T-helper 9 cell (primary cell): ENCODE data around the gene PKP4.
"Not testable (repeated sequence)": the region's sequence is repeated elsewhere in the genome, so short reads cannot be mapped to it uniquely, and the experiment has no call there.

Experiments
- DNase-seq: peaks from one replicate; pipeline ENCODE4 v3.0.0-alpha.2; 2020
- total RNA-seq, 2 donors: gene quantifications; one replicate each; lab custom pipeline; 2026; lab: John Stamatoyannopoulos, UW

PKP4 gene, protein sequence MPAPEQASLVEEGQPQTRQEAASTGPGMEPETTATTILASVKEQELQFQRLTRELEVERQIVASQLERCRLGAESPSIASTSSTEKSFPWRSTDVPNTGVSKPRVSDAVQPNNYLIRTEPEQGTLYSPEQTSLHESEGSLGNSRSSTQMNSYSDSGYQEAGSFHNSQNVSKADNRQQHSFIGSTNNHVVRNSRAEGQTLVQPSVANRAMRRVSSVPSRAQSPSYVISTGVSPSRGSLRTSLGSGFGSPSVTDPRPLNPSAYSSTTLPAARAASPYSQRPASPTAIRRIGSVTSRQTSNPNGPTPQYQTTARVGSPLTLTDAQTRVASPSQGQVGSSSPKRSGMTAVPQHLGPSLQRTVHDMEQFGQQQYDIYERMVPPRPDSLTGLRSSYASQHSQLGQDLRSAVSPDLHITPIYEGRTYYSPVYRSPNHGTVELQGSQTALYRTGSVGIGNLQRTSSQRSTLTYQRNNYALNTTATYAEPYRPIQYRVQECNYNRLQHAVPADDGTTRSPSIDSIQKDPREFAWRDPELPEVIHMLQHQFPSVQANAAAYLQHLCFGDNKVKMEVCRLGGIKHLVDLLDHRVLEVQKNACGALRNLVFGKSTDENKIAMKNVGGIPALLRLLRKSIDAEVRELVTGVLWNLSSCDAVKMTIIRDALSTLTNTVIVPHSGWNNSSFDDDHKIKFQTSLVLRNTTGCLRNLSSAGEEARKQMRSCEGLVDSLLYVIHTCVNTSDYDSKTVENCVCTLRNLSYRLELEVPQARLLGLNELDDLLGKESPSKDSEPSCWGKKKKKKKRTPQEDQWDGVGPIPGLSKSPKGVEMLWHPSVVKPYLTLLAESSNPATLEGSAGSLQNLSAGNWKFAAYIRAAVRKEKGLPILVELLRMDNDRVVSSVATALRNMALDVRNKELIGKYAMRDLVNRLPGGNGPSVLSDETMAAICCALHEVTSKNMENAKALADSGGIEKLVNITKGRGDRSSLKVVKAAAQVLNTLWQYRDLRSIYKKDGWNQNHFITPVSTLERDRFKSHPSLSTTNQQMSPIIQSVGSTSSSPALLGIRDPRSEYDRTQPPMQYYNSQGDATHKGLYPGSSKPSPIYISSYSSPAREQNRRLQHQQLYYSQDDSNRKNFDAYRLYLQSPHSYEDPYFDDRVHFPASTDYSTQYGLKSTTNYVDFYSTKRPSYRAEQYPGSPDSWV
- total RNA-seq = 31.9 to 59.9 reads per million in 2 donors

DNA sequence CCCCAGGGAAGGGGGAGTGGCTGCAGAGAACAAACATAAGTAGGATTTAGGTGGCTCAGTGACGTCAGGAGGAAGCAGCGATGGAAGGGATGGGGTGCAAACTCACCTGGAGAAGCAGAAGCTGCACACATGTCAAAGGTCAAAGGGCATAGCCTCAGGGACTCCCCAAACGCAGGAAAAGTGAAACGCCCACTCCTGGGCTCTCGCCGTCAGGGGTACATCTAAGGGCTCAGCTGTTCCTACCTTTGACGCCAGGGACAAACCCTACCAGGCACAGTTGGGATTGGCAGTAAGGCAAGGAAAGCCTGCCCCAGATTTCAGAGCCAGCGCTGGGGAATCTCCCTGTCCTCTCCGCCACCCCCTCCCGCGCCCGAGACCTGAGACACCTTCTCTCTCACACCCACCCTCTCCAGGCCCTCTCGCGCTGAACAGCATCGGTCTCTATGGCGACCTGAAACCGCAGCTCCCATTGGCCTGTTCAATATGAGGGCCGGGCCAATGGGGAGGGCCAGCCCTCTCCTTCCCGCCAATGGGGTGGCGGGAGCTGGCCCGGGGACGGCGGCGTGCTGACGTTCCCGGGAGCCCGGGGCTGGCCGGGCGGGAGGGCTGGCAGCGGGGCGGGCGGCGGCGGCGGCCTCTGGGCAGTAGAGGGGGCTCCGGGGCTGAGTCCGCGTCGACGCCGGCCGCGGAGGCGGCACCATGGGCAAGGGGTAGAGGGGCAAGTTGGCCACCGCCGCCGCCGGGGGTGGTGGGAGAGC is at the start of gene PKP4, which contains the start of gene CCDC148:
Gene PKP4 (plus strand): TSS at position 644 of the 758 bp plus-strand sequence. CDS start 76,233 bp downstream, outside the sequence.
Gene CCDC148 (minus strand): TSS at position 445 of the 758 bp plus-strand sequence. CDS start 314 bp downstream, at position 131.
- peak; percentile 87 for DNase-seq

DNA sequence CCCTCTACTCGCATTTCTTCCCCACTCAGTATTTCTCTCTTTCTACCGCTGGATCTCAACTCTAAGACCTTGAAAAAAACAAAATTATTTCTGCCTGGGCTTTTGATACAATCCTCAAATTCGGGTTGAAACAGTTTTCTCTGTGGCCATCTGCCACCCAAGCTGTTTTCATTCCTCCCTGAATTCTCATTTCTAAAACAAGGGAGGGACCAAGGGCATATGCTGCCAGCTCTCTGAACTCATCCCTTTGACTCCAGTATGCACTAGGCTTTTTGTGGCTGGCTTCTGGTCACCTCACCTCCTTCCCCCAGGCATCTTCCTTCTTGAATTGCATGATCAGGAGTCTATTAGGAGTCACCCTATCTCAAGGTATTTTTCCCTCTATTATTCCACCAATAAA is 49.7 kb upstream of the PKP4 start:
- DNase-seq = no peak

DNA sequence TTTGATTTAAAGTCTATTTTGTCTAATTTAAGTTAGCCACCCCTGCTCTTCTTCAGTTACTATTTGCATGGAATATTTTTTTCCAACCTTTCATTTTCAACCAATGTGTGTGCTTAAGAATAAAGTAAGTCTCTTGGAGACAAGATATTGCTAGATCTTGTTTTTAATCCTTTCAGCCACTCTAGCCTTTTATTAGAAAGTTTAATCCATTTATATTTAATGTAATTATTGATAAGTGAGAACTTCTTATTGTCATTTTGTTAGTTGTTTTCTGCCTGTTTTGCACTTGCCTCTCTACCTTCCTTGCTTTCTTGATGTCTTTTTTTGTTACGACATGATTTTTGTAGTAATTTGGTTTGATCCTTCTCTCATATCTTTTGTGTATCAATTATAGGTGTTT is 46.6 kb upstream of the PKP4 start:
- DNase-seq = no peak

DNA sequence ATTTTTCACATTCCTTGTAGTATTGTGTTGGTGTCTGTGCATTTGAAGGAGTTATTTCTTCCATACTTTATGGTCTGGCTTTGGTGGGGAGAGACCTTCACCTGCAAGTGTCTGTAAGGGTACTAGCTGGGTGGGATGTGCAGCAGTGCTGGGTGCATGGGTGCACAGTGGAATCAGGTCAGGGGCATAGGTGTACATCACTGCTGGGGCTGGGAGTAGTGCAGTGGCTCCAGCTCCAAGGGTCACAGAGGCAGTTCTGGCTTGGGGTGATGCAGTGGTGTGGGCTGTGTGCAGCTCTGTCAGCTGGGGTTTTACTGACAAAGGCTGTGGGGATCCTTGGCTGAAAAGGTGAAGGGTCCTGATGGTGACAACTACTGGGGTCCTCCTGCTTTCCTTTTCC is 45.0 kb upstream of the PKP4 start:
- DNase-seq = no peak

DNA sequence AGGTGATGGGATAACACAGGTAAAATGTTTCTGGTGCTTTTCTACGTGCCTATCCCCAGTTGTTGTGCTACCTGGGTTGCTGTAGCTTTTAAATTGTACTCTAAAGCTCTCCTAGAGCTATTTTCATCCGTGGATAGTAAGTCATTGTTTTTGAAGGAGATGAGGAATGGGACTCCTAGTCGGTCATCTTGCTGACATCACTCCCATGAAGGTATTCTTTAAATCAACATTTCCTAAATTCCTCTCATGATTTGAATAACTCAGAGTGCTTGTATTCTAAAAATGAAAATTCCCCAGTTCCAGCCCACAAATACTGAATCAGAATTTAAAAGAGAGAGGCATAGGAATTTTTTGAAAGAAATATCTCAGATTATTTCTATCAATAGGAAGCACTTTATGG is 44.5 kb upstream of the PKP4 start:
- no peak for DNase-seq

DNA sequence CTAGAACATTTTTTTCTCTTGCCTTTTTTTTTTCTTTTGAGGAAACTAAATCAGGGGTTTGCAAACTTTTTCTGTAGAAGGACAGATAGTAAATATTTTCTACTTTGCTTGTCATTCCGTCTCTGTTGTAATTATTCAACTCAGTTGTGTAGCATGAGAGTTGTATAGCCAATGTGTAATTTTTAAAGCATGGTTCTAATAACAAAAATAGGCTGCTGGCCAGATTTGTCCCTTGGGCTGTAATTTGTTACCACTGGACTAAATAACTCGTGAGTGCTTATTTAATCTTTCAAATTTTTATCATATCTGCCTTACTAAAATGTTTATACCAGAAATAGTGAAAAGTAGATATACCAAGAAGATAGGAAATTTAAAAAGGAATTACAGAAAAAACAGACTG is 43.2 kb upstream of the PKP4 start:
- DNase-seq = no peak

DNA sequence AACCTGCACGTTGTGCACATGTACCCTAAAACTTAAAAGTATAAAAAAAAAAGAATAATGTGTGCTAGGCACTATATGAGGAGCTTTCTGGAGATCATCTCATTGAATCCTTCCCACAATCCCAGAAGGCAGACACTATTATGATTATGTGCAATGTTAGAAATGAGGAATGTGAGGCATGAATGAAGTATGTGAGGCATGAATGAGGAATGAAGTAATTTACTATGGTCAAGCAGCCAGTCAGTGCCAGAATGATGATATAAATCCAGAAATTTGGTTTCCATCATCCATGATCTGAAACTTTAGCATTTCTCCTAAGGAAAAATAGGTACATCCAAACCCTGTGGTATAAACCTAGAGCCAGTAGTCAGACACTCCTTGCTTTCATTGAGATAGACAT is 42.2 kb upstream of the PKP4 start:
- DNase-seq = no peak

DNA sequence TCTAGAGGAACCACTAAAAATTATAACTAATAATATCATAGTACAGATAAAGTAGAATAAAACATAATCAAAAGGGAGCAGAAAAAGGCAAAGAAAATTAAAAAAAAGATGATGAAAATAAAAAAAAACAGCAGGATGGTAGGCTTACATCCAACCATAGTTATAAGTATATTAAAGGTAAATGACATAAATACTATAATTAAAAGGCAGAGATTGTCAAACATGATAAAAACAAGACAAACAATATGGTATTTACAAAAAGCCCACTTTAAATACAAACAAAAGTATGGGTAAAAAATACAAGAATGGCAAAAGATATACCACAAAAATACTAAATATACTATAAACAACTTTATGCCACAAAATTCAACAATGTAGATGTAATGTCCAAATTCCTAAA is 24.6 kb upstream of the PKP4 start:
- DNase-seq = no peak

DNA sequence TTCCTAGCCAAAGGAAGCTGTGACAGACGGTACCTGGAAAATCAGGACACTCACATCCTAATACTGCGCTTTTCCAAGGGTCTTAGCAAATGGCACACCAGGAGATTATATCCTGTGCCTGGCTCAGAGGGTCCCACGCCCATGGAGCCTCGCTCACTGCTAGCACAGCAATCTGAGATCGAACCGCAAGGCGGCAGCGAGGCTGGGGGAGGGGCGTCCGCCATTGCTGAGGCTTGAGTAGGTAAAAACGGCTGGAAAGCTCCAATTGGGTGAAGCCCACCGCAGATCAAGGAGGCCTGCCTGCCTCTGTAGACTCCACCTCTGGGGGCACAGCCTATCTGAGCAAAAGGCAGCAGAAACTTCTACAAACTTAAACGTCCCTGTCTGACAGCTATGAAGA is 23.0 kb upstream of the PKP4 start:
- DNase-seq = not testable (repeated sequence)

DNA sequence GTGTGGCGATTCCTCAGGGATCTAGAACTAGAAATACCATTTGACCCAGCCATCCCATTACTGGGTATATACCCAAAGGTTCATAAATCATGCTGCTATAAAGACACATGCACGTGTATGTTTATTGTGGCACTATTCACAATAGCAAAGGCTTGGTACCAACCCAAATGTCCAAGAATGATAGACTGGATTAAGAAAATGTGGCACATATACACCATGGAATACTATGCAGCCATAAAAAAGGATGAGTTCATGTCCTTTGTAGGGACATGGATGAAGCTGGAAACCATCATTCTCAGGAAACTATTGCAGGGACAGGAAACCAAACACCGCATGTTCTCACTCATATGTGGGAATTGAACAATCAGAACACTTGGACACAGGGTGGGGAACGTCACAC is 17.7 kb upstream of the PKP4 start:
- DNase-seq = not testable (repeated sequence)

DNA sequence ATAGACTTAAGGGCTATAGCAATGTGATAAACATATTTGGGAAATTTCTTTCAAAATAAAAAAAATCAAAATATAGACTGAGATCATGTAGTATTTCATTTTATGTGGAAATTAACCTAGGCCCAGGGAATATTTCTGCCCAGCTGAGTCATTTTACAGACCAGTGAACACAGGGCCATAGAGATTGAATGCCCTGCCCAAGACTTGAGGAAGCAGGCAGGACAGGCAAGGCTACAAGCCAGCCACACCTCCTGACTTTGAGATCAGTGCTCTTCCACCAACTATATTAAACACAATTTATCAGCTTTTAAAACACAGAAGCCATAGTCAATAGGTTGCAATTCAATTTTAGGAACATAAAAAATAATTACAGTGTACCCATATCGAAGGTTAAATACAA is 13.1 kb upstream of the PKP4 start:
- DNase-seq = no peak

DNA sequence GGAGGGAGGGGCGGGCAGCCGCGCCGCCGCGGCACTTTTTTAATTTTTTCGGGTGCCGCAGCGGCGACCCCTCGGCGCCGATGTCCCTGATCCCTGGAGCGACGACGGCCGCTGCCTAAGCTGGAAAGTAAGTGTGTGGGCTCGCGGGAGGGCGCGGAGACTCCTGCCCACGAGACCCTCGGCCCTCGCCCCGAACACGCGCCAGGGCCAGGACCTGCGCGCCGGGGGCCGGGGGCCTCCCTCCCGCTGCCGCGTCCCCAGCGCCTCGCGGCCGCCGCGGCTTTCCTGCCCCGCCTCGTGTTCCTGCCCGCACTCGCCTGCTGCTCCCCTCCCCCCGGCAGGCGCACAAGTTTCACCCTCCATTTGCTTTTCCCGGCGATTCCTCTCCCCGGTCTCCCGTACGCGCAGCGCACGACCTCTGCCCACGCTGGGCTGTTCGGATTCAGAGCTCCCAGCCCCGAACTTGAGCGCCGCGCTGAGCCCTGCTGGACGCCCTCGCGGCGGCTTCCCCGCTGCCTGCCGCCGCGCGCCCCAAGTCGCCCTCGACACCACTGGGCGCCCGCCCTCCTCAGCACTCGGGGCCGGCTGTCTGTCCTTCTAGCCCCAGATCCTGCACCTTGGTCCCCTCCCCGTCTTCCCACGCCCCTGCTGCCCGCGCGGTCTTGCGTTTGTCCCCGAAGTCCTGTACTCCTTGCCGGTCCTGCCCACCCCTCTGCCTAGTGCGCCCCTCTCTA is 507 bp downstream of the PKP4 start:
- DNase-seq = peak; percentile 42

DNA sequence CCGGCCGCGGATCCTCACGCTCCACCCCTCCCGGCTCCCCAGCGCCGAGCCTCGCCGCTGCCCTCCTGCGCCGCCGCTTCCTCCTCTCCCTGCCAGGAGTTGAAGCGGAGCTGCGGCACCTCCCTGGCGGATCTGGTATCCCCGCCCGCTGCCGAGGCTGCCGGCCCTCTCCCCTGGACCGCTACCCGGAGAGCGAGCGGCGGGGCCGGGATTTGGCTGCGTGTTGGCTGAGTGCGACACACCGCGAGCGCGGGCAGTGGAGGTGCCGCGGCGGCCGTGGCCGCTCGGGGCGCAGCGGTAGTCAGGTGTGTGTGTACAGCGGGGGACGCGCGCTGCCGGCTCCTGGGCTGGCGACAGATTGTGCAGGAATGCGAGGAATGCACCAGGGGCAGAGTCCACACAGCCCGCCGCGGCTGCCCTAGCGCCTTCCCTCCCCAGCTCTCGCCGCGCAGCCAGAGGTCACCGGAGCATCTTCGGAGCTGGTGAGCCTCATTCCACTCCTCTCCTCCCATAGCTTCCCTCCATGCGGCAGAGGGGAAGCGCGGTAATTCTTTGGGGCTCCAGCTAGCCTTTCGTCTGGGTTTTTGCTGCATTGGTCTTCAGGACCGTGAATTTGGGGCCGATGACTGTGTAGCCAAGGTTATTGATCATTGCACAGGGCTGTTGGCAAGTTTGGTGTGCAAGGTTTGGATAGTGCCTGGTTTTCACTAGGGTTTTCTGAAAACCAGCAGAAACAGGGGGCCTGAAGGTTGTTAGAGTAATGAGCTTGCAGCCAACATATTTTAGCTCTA is 1.3 kb downstream of the PKP4 start:
- peak; percentile 45 for DNase-seq

DNA sequence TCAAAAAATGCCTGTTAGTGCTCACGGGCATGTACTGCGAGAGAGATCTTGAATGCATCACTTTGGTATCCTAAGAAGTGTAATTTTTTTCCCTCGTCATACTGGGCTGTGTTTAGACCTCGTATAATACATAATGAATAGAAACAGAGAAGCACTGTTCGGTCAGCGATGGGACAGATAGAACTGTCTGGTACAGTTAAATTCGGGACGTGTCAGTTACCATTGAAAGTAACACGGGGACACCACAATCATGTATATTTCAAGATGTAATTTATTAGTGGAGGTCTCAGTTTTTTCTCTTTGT is 1.8 kb downstream of the PKP4 start:
- DNase-seq = no peak

DNA sequence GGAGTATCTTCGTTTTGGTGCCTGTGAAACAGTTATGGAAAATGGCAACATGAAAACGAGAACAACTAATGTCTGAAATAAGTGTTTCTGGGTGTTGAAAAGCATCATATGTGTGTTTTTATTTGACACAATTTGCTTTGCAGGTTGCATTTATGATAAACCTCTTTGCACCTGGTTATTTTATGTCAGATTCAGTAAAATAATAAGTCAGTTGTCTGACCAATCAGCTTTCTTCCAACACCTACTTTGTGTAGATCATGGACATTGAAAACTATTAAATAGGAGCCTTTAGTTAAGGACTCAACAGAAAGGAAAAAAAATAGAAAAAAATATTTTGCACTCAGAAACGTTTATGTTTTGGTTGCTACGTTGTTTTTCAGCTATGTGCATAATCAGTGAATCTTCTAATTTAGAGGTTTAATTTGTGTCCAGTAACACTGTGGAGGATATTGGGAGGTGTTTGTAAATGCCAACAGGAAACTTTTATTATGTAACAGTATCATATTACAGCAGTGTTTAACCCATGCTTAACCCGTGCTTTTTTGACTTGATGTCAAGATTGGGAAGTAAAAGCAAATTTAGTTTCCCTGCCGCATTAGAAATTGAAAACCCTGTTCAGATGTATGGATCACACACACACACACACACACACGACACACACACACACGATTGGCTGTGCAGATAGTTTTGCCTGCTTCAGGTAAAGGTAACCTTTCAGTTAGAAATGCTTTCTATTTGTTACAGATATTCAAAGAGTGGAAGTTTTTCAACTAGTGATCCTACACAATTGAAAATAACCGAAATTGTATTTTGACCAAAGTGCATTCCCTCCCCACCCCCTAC is 2.6 kb downstream of the PKP4 start:
- no peak for DNase-seq

DNA sequence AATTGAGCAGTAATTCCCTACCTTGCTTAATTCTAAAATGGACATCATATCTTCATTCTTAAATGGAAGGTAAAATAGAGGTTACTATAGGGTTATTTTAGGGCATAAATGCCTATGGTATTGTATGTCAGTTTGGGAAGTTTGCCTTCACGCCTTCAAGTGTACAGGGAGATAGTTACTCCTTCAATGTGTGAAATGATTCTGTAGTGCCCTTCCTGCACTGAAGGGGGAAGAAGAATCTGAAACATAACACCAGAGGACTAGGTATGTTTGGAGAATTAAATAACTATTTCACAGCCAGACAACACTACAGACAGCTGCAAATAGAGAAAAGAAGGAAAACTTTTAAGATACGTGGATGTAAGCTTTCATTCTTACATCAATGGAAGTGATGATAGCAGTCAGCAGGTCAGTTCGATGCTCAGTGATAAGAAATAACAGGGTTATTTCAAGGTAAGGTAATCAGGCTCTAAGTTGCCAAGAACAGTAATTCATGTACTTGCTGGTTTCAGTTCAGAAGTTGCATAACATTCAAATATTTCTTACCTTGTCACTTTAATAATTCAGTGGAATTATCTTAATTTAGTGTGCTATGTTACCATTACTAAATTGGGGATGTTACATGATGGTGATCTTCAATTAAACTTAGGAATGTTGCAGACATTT is 4.0 kb downstream of the PKP4 start:
- DNase-seq = no peak

DNA sequence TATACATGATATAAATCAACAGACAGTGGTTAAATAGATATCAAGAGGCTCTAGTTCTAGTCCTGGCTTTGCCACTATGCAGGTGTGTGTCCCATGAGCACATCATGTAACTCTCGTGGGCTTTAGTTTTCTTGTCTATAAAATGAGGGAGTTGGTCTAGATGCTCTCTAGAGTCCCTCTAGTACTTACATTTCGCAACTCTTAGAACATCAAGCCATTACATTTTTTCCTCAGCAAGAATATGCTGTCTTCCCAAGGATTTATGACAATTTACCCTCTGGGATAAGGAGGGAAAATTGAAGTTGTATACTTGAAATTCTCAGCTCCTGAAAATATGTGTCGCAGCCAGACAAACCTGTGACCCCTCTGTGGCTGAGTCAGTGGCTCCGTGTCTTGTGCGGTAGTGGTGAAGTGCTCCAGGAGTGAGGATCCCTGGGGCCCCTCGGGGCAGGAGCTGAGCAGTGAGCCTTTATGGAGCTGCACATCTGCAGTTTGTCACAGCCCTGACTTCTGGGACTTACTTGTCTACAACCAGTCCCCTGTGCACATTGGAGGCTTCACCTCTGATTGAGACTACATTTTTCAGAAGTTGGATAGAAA is 6.8 kb downstream of the PKP4 start:
- no peak for DNase-seq

DNA sequence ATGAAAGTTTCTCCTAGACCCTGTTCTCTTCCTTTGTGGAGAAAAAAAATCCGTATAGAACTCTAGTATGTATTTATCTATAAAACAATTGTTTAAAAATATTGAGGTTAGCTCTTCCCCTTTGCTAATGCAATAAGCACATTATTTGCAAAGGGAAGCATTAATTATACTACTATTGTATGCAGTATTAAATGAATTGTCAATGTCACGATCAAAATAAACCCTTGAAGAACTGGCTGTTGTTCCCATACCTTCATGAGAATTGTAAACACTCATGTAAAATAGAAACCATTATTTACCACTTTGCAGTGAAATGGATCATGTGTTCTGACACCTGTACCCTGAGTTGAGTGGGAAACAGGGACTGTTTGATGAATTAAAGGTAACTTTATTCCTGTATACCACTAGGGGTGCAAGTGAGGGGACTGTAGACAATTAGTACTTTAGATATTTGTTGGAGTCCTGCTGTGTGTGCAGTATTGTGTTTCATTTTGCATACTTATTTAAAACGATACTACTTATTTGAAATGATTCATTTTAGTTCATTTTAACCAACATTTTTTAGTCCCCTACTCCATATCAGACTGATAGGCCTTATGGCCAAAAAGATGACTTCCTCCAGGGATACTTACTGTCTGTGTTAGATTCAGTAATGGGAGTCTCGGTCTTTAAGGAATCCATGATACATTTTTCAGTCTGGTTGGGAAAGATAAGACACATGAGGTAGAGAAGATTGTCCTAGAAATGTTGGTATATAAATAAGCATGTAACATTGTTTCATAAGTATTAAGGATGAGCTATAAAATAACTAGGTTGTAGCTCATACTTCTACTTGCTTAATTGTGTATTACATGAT is 7.9 kb downstream of the PKP4 start:
- no peak for DNase-seq
